Activated T-helper 17 cell treated with anti-CD3 and anti-CD28 coated beads, Interleukin-2, amount 50 U/mL, for 72 hours (primary cell): ENCODE results near the gene S100Z. TPM values are rescaled to one million over a fixed set of nuclear protein-coding genes. Genes with fewer than 3 reads are reported as not detected.
"Not testable (repeated sequence)": the region's sequence is repeated elsewhere in the genome, so short reads cannot be mapped to it uniquely, and the experiment has no call there.

ENCODE experiments used
- ATAC-seq: fragments of 150-1000 bp; cut with Tn5 transposase; replicated peaks from 2 replicates; pipeline ENCODE4 v1.10.0; 2021; ENCODE audit warnings: mild to moderate bottlenecking, moderate library complexity
- H3K27ac Mint-ChIP-seq: one replicate; pipeline ENCODE4 v1.8.0; 2022; ENCODE audit warnings: mixed read lengths
- H3K27me3 Mint-ChIP-seq: one replicate; pipeline ENCODE4 v1.8.0; 2022; ENCODE audit warnings: mixed read lengths
- H3K36me3 Mint-ChIP-seq: one replicate; pipeline ENCODE4 v1.8.0; 2022; ENCODE audit warnings: low read depth, mild to moderate bottlenecking, mixed read lengths
- H3K4me1 Mint-ChIP-seq: one replicate; pipeline ENCODE4 v1.8.0; 2022; ENCODE audit warnings: mixed read lengths
- H3K4me3 Mint-ChIP-seq: one replicate; pipeline ENCODE4 v1.8.0; 2022; ENCODE audit warnings: mild to moderate bottlenecking, mixed read lengths
- H3K9me3 Mint-ChIP-seq: one replicate; pipeline ENCODE4 v1.8.0; 2022; ENCODE audit warnings: mixed read lengths
- total RNA-seq, 2 donors: library from RNA; stranded (reverse); gene quantifications; one replicate each; pipeline ENCODE4 v1.2.3, GENCODE V29; 2022

The S100Z gene
- total RNA-seq, 2 donors from 2014 or later = 5.2 to 7.5 TPM

- peak; percentile 79 for ATAC-seq
- H3K27ac Mint-ChIP-seq = no peak within 1 kb of the TSS
- H3K9me3 Mint-ChIP-seq = no peaks in the 10 kb centered on the region
- H3K4me1 Mint-ChIP-seq = no peaks in the 10 kb centered on the region
- peaks cover 6% of the 10 kb centered on the region for H3K27me3 Mint-ChIP-seq
- H3K4me3 Mint-ChIP-seq = peak within 1 kb of the TSS; percentile 81
- H3K36me3 Mint-ChIP-seq = no peaks in the 10 kb centered on the region
Measured at GRCh38 chr5:76818844-76819831, 30.7 kb upstream of the S100Z start, which contains the start of gene F2RL1. F2RL1 (plus strand) TSS chr5:76819030; CDS start chr5:76819183, 153 bp downstream.

- H3K27me3 Mint-ChIP-seq = peaks cover 6% of the 10 kb centered on the region
- no peak overlapping the region for H3K27ac Mint-ChIP-seq
- H3K36me3 Mint-ChIP-seq = no peaks in the 10 kb centered on the region
- H3K9me3 Mint-ChIP-seq = no peaks in the 10 kb centered on the region
- H3K4me1 Mint-ChIP-seq = no peaks in the 10 kb centered on the region
- ATAC-seq = no peak
- H3K4me3 Mint-ChIP-seq = peak overlapping the region; percentile 81
Measured at GRCh38 chr5:76819851-76820525, 29.8 kb upstream of the S100Z start.

GRCh38 chr5:76820526-76820890 lies 29.3 kb upstream of the S100Z start:
- no peak overlapping the region for H3K27ac Mint-ChIP-seq
- no peaks in the 10 kb centered on the region for H3K4me1 Mint-ChIP-seq
- H3K9me3 Mint-ChIP-seq = no peaks in the 10 kb centered on the region
- no peak for ATAC-seq
- H3K27me3 Mint-ChIP-seq = peaks cover 6% of the 10 kb centered on the region
- no peaks in the 10 kb centered on the region for H3K36me3 Mint-ChIP-seq
- H3K4me3 Mint-ChIP-seq = peak overlapping the region; percentile 81

- H3K9me3 Mint-ChIP-seq = no peaks in the 10 kb centered on the region
- no peak overlapping the region for H3K27ac Mint-ChIP-seq
- no peak overlapping the region for H3K4me3 Mint-ChIP-seq
- H3K27me3 Mint-ChIP-seq = peaks cover 6% of the 10 kb centered on the region
- H3K36me3 Mint-ChIP-seq = no peaks in the 10 kb centered on the region
- ATAC-seq = no peak
- no peaks in the 10 kb centered on the region for H3K4me1 Mint-ChIP-seq
Measured at GRCh38 chr5:76821136-76821535, 28.7 kb upstream of the S100Z start.

GRCh38 chr5:76822105-76822731 lies 27.6 kb upstream of the S100Z start:
- H3K36me3 Mint-ChIP-seq, H3K4me1 Mint-ChIP-seq, H3K9me3 Mint-ChIP-seq, H3K27me3 Mint-ChIP-seq, ATAC-seq, H3K27ac Mint-ChIP-seq, H3K4me3 Mint-ChIP-seq: not testable (repeated sequence)

GRCh38 chr5:76826416-76826815 lies 23.4 kb upstream of the S100Z start:
- H3K27me3 Mint-ChIP-seq, ATAC-seq, H3K27ac Mint-ChIP-seq, H3K4me3 Mint-ChIP-seq, H3K9me3 Mint-ChIP-seq, H3K4me1 Mint-ChIP-seq, H3K36me3 Mint-ChIP-seq: not testable (repeated sequence)

GRCh38 chr5:76831110-76831452 lies 18.7 kb upstream of the S100Z start:
- no peak overlapping the region for H3K27ac Mint-ChIP-seq
- H3K4me1 Mint-ChIP-seq = peaks cover 10% of the 10 kb centered on the region
- peaks cover 11% of the 10 kb centered on the region for H3K36me3 Mint-ChIP-seq
- ATAC-seq = peak; percentile 93
- no peak overlapping the region for H3K4me3 Mint-ChIP-seq
- H3K27me3 Mint-ChIP-seq = no peaks in the 10 kb centered on the region
- no peaks in the 10 kb centered on the region for H3K9me3 Mint-ChIP-seq

GRCh38 chr5:76836181-76836580 lies 13.6 kb upstream of the S100Z start:
- Mint-ChIP-seq H3K27me3 (no peaks in the 10 kb centered on the region), H3K36me3 (peaks cover 11% of the 10 kb centered on the region), H3K9me3 (no peaks in the 10 kb centered on the region), H3K27ac (no peak overlapping the region), H3K4me3 (no peak overlapping the region), H3K4me1 (peaks cover 3% of the 10 kb centered on the region)
- ATAC-seq = no peak

- ATAC-seq = no peak
- Mint-ChIP-seq H3K4me1 (no peaks in the 10 kb centered on the region), H3K27ac (no peak overlapping the region), H3K4me3 (no peak overlapping the region), H3K9me3 (no peaks in the 10 kb centered on the region), H3K27me3 (no peaks in the 10 kb centered on the region), H3K36me3 (peaks cover 11% of the 10 kb centered on the region)
Measured at GRCh38 chr5:76836585-76836984, 13.2 kb upstream of the S100Z start.

GRCh38 chr5:76838481-76839261 lies 11.1 kb upstream of the S100Z start:
- H3K27ac Mint-ChIP-seq = no peak overlapping the region
- H3K4me1 Mint-ChIP-seq = no peaks in the 10 kb centered on the region
- no peaks in the 10 kb centered on the region for H3K9me3 Mint-ChIP-seq
- H3K27me3 Mint-ChIP-seq = no peaks in the 10 kb centered on the region
- no peak for ATAC-seq
- H3K36me3 Mint-ChIP-seq = peaks cover 2% of the 10 kb centered on the region
- H3K4me3 Mint-ChIP-seq = no peak overlapping the region

- Mint-ChIP-seq H3K4me1 (no peaks in the 10 kb centered on the region), H3K27me3 (no peaks in the 10 kb centered on the region), H3K4me3 (no peak overlapping the region), H3K9me3 (no peaks in the 10 kb centered on the region), H3K36me3 (no peaks in the 10 kb centered on the region), H3K27ac (no peak overlapping the region)
- no peak for ATAC-seq
Measured at GRCh38 chr5:76841361-76841760, 8.5 kb upstream of the S100Z start.

- H3K9me3 Mint-ChIP-seq = no peaks in the 10 kb centered on the region
- H3K4me1 Mint-ChIP-seq = peaks cover 8% of the 10 kb centered on the region
- no peaks in the 10 kb centered on the region for H3K36me3 Mint-ChIP-seq
- H3K27me3 Mint-ChIP-seq = no peaks in the 10 kb centered on the region
- H3K4me3 Mint-ChIP-seq = no peak overlapping the region
- no peak for ATAC-seq
- H3K27ac Mint-ChIP-seq = no peak overlapping the region
Measured at GRCh38 chr5:76845890-76846289, 3.9 kb upstream of the S100Z start.

GRCh38 chr5:76850543-76851145 lies 830 bp downstream of the S100Z start:
- Mint-ChIP-seq H3K4me1 (peaks cover 26% of the 10 kb centered on the region), H3K36me3 (no peaks in the 10 kb centered on the region)
- peak; percentile 15 for ATAC-seq

More at GRCh38 chr5:76850543-76851145, 830 bp downstream of the S100Z start:
- Mint-ChIP-seq H3K9me3 (peaks cover 8% of the 10 kb centered on the region), H3K27ac (peak overlapping the region; percentile 75), H3K27me3 (no peaks in the 10 kb centered on the region), H3K4me3 (peak overlapping the region; percentile 67)
